DMS79 (cell line): ENCODE results near the gene POR.
"Not testable (repeated sequence)": the region's sequence is repeated elsewhere in the genome, so short reads cannot be mapped to it uniquely, and the experiment has no call there.

Experiments used
- DNase-seq: peaks from one replicate; lab custom pipeline; 2025; lab: John Stamatoyannopoulos, UW

POR gene

GRCh38 chr7:75885036-75885435, 29.9 kb upstream of the POR start:
- DNase-seq: no peak

GRCh38 chr7:75887669-75888369, 27.1 kb upstream of the POR start:
- no peak for DNase-seq

- DNase-seq: no peak
Observed at GRCh38 chr7:75888464-75889222, 26.3 kb upstream of the POR start.

GRCh38 chr7:75889223-75889825, 25.6 kb upstream of the POR start:
- DNase-seq: no peak

DNA sequence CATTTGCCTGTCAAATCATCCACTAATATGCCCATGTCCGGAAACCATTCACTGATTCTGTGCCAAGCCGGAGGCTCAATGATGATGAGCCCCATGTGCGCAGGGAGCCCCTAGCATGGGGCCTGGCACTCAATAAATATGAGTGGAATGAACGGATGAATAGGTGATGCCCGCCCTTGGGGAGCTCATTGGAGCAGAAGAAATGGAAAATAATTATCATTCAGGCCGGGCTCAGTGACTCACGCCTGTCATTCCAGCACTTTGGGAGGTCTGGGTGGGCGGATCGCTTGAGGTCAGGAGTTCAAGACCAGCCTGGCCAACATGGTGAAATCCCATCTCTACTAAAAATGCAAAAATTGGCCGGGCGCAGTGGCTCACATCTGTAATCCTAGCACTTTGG, 25.1 kb upstream of the POR start:
- DNase-seq: no peak

- not testable (repeated sequence) for DNase-seq
Observed at GRCh38 chr7:75891237-75891636, 23.7 kb upstream of the POR start.

- DNase-seq: no peak
Observed at GRCh38 chr7:75891815-75892411, 23.0 kb upstream of the POR start.

- DNase-seq: peak; percentile 97
Observed at GRCh38 chr7:75892634-75893272, 22.2 kb upstream of the POR start.

DNA sequence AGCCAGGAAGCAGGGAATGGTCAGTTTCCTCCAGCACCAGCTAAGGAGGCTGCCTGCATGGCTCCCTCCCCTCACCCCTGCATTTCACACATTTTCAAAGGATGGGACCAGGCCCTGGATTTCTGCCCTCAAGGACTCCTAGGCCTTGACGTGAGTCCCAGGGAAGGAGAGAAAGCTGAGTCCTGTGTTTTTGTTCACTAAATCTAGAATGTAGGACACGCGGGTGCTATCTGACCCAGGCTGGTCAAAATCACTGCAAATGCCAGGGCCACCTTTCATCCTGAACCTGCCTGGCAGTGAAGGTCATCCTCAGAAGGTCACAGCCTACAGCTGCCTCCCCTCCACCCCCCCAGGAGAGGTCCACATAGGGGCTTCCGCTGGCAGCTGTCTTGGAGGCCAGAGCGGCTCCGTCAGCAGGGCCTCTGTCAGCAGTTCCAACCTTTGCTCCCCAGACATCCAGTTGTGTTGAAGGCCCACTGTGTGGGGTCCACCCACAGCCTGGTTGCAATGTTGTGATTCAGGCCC, 18.1 kb upstream of the POR start:
- DNase-seq: no peak

- DNase-seq: peak; percentile 70
Observed at GRCh38 chr7:75900617-75901315, 14.2 kb upstream of the POR start.

- peak; percentile 63 for DNase-seq
Observed at GRCh38 chr7:75905785-75906604, 9.0 kb upstream of the POR start.

DNA sequence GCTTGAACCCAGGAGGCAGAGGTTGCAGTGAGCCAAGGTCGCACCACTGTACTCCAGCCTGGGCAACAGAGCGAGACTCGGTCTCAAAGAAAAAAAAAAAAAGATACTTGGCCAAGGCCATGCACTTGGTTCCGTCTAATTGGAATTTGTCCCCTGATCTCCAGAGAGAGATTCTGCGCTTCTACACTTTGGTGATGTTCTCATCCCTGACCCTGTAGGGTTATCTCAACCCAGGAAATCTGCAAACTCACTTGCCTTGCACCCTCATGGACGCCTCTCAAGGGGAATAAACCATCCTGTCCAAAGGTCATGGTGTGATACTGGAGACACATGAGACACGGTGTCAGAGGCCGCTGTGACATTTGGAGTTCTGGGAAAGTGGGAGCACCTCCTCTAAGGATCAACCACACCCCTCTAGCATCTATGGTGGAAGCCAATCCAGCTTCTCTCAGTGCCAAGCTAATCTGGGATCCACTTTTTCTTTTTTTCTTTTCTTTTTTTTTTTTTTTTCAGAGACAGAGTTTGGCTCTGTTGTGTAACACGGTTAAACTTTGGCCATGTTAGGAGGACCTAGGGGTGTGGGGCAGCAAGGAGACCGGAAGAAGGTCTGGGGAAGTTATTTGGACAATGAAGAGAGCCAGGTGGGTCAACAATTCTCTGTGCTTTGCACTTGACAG, 7.8 kb upstream of the POR start:
- no peak for DNase-seq

GRCh38 chr7:75907668-75908039, 7.3 kb upstream of the POR start:
- not testable (repeated sequence) for DNase-seq

DNA sequence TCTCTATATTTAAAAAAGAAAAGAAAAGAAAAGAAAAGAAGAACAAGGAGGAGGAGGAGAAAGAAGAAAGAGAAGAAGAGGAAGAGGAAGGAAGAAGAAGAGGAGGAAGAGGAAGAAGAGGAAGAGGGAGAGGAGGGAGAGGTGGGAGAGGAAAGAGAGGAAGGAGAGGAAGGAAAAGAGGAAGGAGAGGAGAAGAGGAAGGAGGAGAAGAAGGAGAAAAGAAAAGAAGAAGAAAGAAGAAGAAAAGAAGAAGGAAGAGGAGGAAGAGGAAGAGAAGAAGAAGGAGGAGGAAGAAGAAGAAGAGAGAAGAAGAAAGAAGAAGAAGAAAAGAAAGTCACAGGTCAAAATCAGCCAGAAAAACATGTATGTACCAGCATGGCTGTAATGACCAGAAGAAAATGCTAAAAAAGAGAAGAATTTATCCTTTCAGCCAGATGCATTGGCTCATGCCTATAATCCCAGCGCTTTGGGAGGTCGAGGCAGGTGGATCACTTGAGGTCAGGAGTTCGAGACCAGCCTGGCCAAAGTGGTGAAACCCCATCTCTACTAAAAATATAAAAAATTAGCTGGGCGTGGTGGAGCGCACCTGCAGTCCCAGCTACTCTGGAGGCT, 5.3 kb upstream of the POR start:
- DNase-seq: no peak

DNA sequence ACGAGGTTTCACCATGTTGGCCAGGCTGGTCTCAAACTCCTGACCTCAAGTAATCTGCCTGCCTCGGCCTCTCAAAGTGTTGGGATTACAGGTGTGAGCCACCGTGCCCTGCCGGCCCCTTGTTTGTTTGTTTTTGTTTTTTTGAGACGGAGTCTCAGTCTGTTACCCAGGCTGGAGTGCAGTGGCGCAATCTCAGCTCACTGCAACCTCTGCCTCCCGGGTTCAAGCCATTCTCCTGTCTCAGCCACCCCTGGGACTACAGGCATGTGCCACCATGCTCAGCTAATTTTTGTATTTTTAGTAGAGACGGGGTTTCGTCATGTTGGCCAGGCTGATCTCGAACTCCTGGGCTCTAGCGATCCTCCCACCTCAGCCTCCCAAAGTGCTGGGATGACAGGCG, 3.8 kb upstream of the POR start:
- DNase-seq: not testable (repeated sequence)

GRCh38 chr7:75913437-75913836, 1.5 kb upstream of the POR start:
- no peak for DNase-seq

GRCh38 chr7:75914169-75914654, 743 bp upstream of the POR start:
- no peak for DNase-seq

- no peak for DNase-seq
Observed at GRCh38 chr7:75915416-75916156, 631 bp downstream of the POR start.

DNA sequence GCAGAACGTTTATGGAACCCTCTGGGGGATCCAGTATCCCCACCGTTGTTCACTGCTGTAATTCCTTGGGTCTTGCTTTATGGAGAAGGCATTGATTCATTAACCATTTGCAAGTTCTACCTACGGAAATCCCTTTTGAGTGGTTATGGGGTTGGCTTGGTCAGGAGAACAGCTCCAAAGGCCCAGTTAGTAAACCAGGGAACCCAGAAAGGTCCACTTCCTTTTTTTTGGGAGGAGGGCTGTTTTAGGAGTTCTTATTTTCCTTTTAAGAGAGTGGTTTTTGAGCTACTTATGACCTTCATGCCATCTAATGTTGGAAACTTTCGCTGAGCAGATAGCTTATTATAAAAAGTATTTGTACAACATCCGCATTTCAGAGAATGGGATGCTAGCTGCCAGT, 1.3 kb downstream of the POR start:
- DNase-seq: no peak
